IPS-15b (cell line): ENCODE measurements around the gene PCDHA6.
"Not testable (repeated sequence)": the region's sequence is repeated elsewhere in the genome, so short reads cannot be mapped to it uniquely, and the experiment has no call there.

Experiments
- H3K27me3 ChIP-seq: one replicate; pipeline ENCODE4 v1.6.1; 2013; ENCODE audit warnings: low read length; ENCODE audit not compliant: control insufficient read depth, insufficient read depth
- H3K36me3 ChIP-seq: one replicate; pipeline ENCODE4 v1.6.1; 2013; ENCODE audit warnings: low read length; ENCODE audit not compliant: control insufficient read depth, insufficient read depth
- H3K4me1 ChIP-seq: one replicate; pipeline ENCODE4 v1.6.1; 2013; ENCODE audit warnings: mild to moderate bottlenecking, low read length; ENCODE audit not compliant: control insufficient read depth, insufficient read depth
- H3K4me3 ChIP-seq: one replicate; pipeline ENCODE4 v1.5.1; 2013; ENCODE audit warnings: low read depth, low read length
- H3K9ac ChIP-seq: one replicate; pipeline ENCODE4 v1.6.1; 2013; ENCODE audit warnings: low read depth, mild to moderate bottlenecking, low read length
- H3K9me3 ChIP-seq: one replicate; pipeline ENCODE4 v1.6.1; 2013; ENCODE audit warnings: mild to moderate bottlenecking, low read length; ENCODE audit not compliant: control insufficient read depth, insufficient read depth

Gene PCDHA6

DNA sequence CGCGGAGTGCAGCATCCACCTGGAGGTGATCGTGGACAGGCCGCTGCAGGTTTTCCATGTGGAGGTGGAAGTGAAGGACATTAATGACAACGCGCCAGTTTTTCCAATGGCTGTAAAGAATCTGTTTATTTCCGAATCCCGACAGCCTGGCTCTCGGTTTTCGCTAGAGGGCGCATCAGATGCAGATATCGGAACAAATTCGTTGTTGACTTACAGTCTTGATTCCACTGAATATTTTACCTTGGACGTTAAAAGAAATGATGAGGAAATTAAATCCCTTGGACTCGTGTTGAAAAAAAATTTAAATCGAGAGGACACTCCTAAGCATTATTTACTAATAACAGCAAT, 26.3 kb upstream of the PCDHA6 start:
- Histone ChIP-seq H3K27me3 (no peaks in the 10 kb centered on the region), H3K9ac (no peak overlapping the region), H3K4me3 (no peak overlapping the region), H3K9me3 (no peaks in the 10 kb centered on the region), H3K36me3 (no peaks in the 10 kb centered on the region), H3K4me1 (no peaks in the 10 kb centered on the region)

DNA sequence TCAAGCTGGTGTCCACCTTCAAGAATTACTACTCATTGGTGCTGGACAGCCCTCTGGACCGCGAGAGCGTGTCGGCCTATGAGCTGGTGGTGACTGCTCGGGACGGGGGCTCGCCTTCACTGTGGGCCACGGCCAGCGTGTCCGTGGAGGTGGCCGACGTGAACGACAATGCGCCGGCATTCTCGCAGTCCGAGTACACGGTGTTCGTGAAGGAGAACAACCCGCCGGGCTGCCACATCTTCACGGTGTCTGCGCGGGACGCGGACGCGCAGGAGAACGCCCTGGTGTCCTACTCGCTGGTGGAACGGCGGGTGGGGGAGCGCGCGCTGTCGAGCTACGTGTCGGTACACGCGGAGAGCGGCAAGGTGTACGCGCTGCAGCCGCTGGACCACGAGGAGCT, 25.4 kb upstream of the PCDHA6 start:
- not testable (repeated sequence) for H3K36me3 ChIP-seq, H3K27me3 ChIP-seq, H3K9ac ChIP-seq, H3K9me3 ChIP-seq, H3K4me3 ChIP-seq, H3K4me1 ChIP-seq

DNA sequence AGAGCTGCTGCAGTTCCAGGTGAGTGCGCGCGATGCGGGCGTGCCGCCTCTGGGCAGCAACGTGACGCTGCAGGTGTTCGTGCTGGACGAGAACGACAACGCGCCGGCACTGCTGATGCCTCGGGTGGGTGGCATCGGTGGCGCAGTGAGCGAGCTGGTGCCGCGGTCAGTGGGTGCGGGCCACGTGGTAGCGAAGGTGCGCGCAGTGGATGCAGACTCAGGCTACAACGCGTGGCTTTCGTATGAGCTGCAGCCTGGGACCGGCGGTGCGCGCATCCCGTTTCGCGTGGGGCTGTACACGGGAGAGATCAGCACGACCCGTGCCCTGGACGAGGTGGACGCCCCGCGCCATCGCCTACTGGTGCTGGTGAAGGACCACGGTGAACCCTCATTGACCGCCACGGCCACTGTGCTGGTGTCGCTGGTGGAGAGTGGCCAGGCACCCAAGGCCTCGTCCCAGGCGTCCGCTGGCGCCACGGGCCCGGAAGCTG, 24.9 kb upstream of the PCDHA6 start:
- no peak overlapping the region for H3K9ac ChIP-seq
- no peaks in the 10 kb centered on the region for H3K9me3 ChIP-seq
- H3K36me3 ChIP-seq: no peaks in the 10 kb centered on the region
- H3K4me1 ChIP-seq: no peaks in the 10 kb centered on the region
- no peak overlapping the region for H3K4me3 ChIP-seq
- no peaks in the 10 kb centered on the region for H3K27me3 ChIP-seq

DNA sequence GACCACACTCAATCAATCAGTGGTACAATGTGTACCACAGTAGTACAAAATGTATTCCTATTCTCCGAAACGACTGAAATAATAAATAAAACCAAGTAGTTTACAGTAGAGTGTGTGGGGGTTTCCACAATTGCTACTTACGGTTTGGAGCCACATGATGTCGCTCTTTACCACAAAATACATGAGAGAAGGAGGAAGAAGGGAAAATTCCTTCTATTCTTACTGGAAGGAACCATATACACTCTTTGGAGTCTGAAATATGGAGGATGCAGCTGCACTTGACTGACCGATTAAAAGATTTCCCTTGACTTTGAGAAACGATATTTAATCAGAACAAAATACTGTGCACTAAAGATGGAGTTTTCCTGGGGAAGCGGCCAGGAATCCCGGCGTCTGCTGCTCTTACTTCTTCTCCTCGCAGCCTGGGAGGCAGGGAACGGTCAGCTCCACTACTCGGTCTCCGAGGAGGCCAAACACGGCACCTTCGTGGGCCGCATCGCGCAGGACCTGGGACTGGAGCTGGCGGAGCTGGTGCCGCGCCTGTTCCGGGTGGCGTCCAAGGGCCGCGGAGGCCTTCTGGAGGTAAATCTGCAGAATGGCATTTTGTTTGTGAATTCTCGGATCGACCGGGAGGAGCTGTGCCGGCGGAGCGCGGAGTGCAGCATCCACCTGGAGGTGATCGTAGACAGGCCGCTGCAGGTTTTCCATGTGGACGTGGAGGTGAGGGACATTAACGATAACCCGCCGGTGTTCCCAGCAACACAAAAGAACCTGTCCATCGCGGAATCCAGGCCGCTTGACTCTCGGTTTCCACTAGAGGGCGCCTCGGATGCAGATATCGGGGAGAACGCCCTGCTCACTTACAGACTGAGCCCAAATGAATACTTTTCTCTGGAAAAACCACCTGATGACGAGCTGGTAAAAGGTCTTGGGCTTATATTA, 20.7 kb upstream of the PCDHA6 start, which contains the start of gene PCDHA4:
Gene PCDHA4 (plus strand): TSS at position 235 of the 942 bp plus-strand sequence.
- H3K27me3 ChIP-seq: no peaks in the 10 kb centered on the region
- no peaks in the 10 kb centered on the region for H3K36me3 ChIP-seq
- peak within 1 kb of the TSS; percentile 70 for H3K9ac ChIP-seq
- peak within 1 kb of the TSS; percentile 81 for H3K4me3 ChIP-seq
- H3K9me3 ChIP-seq: no peaks in the 10 kb centered on the region
- no peaks in the 10 kb centered on the region for H3K4me1 ChIP-seq

DNA sequence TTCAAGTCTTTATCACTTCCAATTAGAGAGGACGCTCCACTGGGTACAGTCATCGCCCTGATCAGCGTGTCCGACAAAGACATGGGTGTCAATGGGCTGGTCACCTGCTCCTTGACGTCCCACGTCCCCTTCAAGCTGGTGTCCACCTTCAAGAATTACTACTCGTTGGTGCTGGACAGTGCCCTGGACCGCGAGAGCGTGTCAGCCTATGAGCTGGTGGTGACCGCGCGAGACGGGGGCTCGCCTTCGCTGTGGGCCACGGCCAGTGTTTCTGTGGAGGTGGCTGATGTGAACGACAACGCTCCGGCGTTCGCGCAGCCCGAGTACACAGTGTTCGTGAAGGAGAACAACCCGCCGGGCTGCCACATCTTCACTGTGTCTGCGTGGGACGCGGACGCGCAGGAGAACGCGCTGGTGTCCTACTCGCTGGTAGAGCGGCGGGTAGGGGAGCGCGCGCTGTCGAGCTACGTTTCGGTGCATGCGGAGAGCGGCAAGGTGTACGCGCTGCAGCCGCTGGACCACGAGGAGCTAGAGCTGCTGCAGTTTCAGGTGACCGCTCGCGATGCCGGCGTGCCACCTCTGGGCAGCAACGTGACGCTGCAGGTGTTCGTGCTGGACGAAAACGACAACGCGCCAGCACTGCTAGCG, 19.4 kb upstream of the PCDHA6 start:
- not testable (repeated sequence) for H3K36me3 ChIP-seq, H3K9ac ChIP-seq, H3K4me3 ChIP-seq, H3K9me3 ChIP-seq, H3K27me3 ChIP-seq, H3K4me1 ChIP-seq

DNA sequence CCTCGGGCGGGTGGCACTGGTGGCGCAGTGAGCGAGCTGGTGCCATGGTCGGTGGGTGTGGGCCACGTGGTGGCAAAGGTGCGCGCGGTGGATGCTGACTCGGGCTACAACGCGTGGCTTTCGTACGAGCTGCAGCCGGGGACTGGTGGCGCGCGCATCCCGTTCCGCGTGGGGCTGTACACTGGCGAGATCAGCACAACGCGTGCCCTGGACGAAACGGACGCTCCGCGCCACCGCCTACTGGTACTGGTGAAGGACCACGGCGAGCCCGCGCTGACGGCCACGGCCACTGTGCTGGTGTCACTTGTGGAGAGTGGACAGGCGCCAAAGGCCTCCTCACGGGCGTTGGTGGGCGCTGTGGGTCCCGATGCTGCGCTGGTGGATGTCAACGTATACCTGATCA, 18.9 kb upstream of the PCDHA6 start:
- Histone ChIP-seq H3K36me3 (no peaks in the 10 kb centered on the region), H3K4me1 (no peaks in the 10 kb centered on the region), H3K27me3 (no peaks in the 10 kb centered on the region), H3K9me3 (no peaks in the 10 kb centered on the region), H3K9ac (no peak overlapping the region), H3K4me3 (no peak overlapping the region)

DNA sequence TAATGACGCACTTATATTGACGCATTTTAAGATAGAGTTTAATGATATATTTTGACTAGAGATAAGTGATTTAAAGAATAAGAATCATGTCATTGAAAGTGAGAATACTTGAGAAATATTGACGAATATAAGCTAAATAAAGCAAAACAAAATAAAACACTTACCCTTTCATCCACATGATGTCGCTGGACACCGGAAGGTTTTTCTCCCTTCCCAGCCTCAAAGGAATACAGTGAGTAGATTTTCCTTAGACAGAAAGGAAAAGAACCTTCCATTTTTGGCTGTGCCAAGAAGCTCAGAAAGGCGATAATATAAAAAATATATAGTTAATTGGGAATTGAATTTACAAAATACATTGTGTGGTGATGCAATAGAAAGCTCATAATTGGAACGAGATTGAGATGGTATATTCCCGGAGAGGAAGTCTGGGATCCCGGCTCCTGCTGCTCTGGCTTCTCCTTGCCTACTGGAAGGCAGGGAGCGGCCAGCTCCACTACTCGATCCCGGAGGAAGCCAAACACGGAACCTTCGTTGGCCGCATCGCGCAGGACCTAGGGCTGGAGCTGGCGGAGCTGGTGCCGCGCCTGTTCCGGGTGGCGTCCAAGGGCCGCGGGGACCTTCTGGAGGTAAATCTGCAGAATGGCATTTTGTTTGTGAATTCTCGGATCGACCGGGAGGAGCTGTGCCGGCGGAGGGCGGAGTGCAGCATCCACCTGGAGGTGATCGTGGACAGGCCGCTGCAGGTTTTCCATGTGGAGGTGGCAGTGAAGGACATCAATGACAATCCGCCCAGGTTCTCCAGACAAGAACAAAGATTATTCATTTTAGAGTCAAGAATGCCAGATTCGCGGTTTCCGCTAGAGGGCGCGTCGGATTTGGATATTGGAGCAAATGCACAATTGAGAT, 6.1 kb upstream of the PCDHA6 start, which contains the start of gene PCDHA5:
Gene PCDHA5 (plus strand): TSS at position 239 of the 906 bp plus-strand sequence.
- Histone ChIP-seq H3K27me3 (no peaks in the 10 kb centered on the region), H3K4me1 (no peaks in the 10 kb centered on the region), H3K4me3 (no peak within 1 kb of the TSS), H3K9me3 (no peaks in the 10 kb centered on the region), H3K9ac (no peak within 1 kb of the TSS), H3K36me3 (no peaks in the 10 kb centered on the region)

DNA sequence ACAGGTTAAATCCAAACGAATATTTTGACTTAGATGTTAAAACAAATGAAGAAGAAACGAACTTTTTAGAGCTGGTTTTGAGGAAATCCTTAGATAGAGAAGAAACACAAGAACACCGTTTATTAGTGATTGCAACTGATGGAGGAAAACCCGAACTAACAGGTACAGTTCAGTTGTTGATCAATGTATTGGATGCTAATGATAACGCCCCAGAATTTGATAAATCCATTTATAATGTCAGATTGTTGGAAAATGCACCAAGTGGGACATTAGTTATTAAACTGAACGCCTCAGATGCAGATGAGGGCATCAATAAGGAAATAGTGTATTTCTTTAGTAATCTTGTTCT, 5.5 kb upstream of the PCDHA6 start:
- Histone ChIP-seq H3K27me3 (no peaks in the 10 kb centered on the region), H3K9me3 (no peaks in the 10 kb centered on the region), H3K4me3 (no peak overlapping the region), H3K9ac (no peak overlapping the region), H3K4me1 (no peaks in the 10 kb centered on the region), H3K36me3 (no peaks in the 10 kb centered on the region)

DNA sequence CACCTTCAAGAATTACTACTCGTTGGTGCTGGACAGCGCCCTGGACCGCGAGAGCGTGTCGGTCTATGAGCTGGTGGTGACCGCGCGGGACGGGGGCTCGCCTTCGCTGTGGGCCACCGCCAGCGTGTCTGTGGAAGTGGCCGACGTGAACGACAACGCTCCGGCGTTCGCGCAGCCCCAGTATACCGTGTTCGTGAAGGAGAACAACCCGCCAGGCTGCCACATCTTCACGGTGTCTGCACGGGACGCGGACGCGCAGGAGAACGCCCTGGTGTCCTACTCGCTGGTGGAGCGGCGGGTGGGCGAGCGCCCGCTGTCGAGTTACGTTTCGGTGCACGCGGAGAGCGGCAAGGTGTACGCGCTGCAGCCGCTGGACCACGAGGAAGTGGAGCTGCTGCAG, 4.8 kb upstream of the PCDHA6 start:
- H3K4me3 ChIP-seq, H3K27me3 ChIP-seq, H3K4me1 ChIP-seq, H3K9ac ChIP-seq, H3K36me3 ChIP-seq, H3K9me3 ChIP-seq: not testable (repeated sequence)

DNA sequence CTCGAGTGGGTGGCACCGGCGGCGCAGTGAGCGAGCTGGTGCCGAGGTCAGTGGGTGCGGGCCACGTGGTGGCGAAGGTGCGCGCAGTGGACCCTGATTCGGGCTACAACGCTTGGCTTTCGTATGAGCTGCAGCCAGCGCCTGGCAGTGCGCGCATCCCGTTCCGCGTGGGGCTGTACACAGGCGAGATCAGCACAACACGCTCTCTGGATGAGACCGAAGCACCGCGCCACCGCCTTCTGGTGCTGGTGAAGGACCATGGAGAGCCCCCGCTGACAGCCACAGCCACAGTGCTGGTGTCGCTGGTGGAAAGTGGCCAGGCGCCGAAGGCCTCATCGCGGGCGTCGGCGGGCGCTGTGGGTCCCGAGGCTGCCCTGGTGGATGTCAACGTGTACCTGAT, 4.3 kb upstream of the PCDHA6 start:
- Histone ChIP-seq H3K9me3 (no peaks in the 10 kb centered on the region), H3K4me3 (no peak overlapping the region)

DNA sequence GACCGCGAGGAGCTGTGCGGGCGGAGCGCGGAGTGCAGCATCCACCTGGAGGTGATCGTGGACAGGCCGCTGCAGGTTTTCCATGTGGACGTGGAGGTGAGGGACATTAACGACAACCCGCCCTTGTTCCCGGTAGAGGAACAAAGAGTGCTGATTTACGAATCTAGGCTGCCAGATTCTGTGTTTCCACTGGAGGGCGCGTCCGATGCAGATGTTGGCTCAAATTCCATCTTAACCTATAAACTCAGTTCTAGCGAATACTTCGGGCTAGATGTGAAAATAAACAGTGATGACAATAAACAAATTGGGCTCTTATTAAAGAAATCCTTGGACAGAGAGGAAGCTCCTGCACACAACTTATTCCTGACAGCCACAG, 590 bp downstream of the PCDHA6 start:
- no peaks in the 10 kb centered on the region for H3K27me3 ChIP-seq
- no peak overlapping the region for H3K9ac ChIP-seq

More for the DNA sequence above, 4.3 kb upstream of the PCDHA6 start:
- Histone ChIP-seq H3K9ac (no peak overlapping the region), H3K4me1 (no peaks in the 10 kb centered on the region), H3K27me3 (no peaks in the 10 kb centered on the region), H3K36me3 (no peaks in the 10 kb centered on the region)

More for the DNA sequence above, 590 bp downstream of the PCDHA6 start:
- H3K4me1 ChIP-seq: no peaks in the 10 kb centered on the region
- H3K9me3 ChIP-seq: no peaks in the 10 kb centered on the region
- H3K4me3 ChIP-seq: no peak overlapping the region
- peaks cover 4% of the 10 kb centered on the region for H3K36me3 ChIP-seq
